T-helper 1 cell treated with Interleukin-12 subunit alpha and Interleukin-12 subunit beta and Interleukin-4 antibody, amounts not matched to agents 30 μg/mL and 1 μg/mL, for 36 hours (primary cell): ENCODE data around the gene KCNK5.

Source experiments
- H3K27ac Mint-ChIP-seq: one replicate; pipeline ENCODE4 v1.8.0; 2021; ENCODE audit warnings: mild to moderate bottlenecking, mixed read lengths
- H3K27me3 Mint-ChIP-seq: one replicate; pipeline ENCODE4 v1.8.0; 2021; ENCODE audit warnings: low read depth, mixed read lengths
- H3K36me3 Mint-ChIP-seq: one replicate; pipeline ENCODE4 v1.8.0; 2021; ENCODE audit warnings: low read depth, mixed read lengths
- H3K4me1 Mint-ChIP-seq: one replicate; pipeline ENCODE4 v1.8.0; 2021; ENCODE audit warnings: low read depth, mixed read lengths
- H3K4me3 Mint-ChIP-seq: one replicate; pipeline ENCODE4 v1.8.0; 2021; ENCODE audit warnings: mild to moderate bottlenecking, moderate library complexity, mixed read lengths
- H3K9me3 Mint-ChIP-seq: one replicate; pipeline ENCODE4 v1.8.0; 2021; ENCODE audit warnings: mixed read lengths

Gene KCNK5

DNA sequence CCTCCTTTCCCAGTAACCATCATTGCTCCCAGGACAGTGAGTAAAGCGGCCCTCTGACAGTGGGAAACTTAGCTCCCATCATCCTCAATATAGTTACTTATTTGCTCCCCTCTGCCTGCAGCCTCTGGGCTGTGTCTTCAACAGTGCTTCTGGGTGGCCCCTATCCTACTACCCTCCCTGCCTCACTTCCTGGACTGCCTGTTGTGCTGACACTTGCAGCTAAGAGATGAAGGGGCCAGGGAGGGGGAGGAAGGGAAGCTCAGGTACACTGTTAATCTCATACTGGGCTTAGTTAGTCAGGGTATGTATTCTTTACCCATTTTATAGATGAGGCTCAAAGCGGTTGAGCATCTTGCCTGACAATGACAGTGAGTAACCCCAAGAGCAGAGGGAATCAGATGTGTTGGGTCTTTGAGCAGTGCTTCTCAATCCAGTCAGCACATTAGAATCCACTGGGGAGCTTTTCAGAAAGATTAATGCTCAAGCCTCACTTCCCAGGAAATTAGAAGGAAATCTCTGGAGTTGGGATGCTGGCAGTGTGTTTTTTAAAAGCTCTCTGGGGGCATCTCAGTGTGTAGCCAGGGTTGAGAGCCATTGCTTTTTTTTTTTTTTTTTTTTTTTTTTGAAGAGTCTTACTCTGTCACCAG is 27.1 kb upstream of the KCNK5 start:
- H3K4me3 Mint-ChIP-seq, result no peak overlapping the region
- H3K36me3 Mint-ChIP-seq, result no peaks in the 10 kb centered on the region
- no peaks in the 10 kb centered on the region for H3K9me3 Mint-ChIP-seq
- peaks cover 30% of the 10 kb centered on the region for H3K27me3 Mint-ChIP-seq
- H3K27ac Mint-ChIP-seq, result no peak overlapping the region
- H3K4me1 Mint-ChIP-seq, result no peaks in the 10 kb centered on the region

DNA sequence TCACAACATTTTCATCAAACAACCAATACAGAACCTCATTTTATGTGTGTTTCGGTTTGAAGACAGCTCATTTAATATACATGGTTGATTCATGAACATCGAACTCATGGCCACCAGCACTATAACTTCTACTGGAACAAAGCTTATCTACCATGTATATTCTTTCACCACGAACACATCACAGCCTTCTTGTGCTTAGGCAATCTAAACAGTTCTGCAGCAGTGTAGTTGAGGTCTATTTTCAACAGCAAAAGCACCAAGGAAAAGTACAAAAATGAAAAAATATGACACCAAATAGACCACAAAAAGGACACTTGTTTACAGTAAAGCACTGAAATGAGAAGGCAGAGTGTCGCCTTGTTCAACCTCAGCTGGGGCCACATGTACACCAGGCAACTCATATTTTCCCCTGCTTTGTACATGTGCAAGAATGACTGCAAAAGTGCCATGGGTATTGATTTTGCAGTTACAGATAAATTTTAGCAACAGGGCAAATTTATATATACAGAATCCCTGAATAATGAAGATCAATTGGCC is 25.8 kb upstream of the KCNK5 start:
- Mint-ChIP-seq H3K36me3 (no peaks in the 10 kb centered on the region), H3K9me3 (no peaks in the 10 kb centered on the region), H3K27me3 (peaks cover 35% of the 10 kb centered on the region), H3K4me3 (no peak overlapping the region), H3K4me1 (no peaks in the 10 kb centered on the region), H3K27ac (no peak overlapping the region)

- peaks cover 30% of the 10 kb centered on the region for H3K27me3 Mint-ChIP-seq
- peaks cover 6% of the 10 kb centered on the region for H3K4me1 Mint-ChIP-seq
- H3K36me3 Mint-ChIP-seq, result no peaks in the 10 kb centered on the region
- no peaks in the 10 kb centered on the region for H3K9me3 Mint-ChIP-seq
- no peak overlapping the region for H3K27ac Mint-ChIP-seq
- H3K4me3 Mint-ChIP-seq, result no peak overlapping the region
Measured at GRCh38 chr6:39251406-39251805, 22.1 kb upstream of the KCNK5 start.

DNA sequence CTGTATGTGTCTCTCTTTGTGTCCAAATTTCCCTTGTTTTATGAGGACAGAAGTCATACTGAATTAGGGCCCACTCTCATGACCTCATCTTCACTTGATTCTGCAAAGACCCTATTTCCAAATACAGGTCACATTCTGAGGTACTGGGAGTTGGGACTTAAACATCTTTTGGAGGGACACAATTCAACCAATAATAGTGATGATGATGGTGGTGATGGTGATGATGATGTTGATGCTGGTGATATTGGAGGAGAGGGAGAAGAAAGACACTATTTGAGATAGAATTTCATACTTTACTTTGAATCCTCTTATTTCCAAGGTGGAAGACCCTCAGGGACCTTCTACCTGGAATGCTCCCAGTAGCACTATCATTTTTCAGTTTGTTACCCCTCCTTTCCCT is 21.2 kb upstream of the KCNK5 start:
- Mint-ChIP-seq H3K36me3 (no peaks in the 10 kb centered on the region), H3K4me1 (peaks cover 6% of the 10 kb centered on the region), H3K9me3 (no peaks in the 10 kb centered on the region), H3K27ac (no peak overlapping the region), H3K27me3 (peaks cover 30% of the 10 kb centered on the region), H3K4me3 (no peak overlapping the region)

DNA sequence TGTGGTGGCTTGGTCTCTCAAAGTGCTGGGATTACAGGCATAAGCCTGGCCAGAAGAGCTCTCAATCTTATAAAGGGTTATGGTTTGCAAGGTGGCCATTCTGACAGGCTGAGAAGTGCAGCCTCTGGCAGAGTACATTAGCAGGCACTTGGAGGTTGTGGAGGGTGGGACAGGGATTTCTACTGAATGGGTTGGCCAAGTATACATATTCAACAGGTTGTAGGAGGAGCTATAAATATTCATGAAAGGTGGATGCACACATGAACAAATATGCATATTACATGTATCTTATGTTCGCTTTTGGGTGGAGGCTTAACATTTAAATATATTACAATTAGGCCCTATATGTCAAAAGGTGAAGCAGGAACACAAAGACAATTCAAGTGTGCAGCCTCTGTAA is 20.0 kb upstream of the KCNK5 start:
- H3K27me3 Mint-ChIP-seq, result peaks cover 27% of the 10 kb centered on the region

GRCh38 chr6:39247667-39248194 is 18.5 kb upstream of the KCNK5 start:
- peaks cover 20% of the 10 kb centered on the region for H3K27me3 Mint-ChIP-seq
- H3K36me3 Mint-ChIP-seq, result no peaks in the 10 kb centered on the region
- peaks cover 6% of the 10 kb centered on the region for H3K4me1 Mint-ChIP-seq
- H3K27ac Mint-ChIP-seq, result no peak overlapping the region
- H3K9me3 Mint-ChIP-seq, result no peaks in the 10 kb centered on the region
- H3K4me3 Mint-ChIP-seq, result no peak overlapping the region

More for the DNA sequence above, 20.0 kb upstream of the KCNK5 start:
- H3K36me3 Mint-ChIP-seq, result no peaks in the 10 kb centered on the region
- H3K4me3 Mint-ChIP-seq, result no peak overlapping the region
- no peaks in the 10 kb centered on the region for H3K9me3 Mint-ChIP-seq
- no peak overlapping the region for H3K27ac Mint-ChIP-seq
- peaks cover 6% of the 10 kb centered on the region for H3K4me1 Mint-ChIP-seq

GRCh38 chr6:39243809-39244208 is 14.5 kb upstream of the KCNK5 start:
- no peaks in the 10 kb centered on the region for H3K9me3 Mint-ChIP-seq
- peaks cover 6% of the 10 kb centered on the region for H3K4me1 Mint-ChIP-seq
- H3K36me3 Mint-ChIP-seq, result no peaks in the 10 kb centered on the region
- H3K27ac Mint-ChIP-seq, result no peak overlapping the region
- no peak overlapping the region for H3K4me3 Mint-ChIP-seq
- no peaks in the 10 kb centered on the region for H3K27me3 Mint-ChIP-seq

- Mint-ChIP-seq H3K36me3 (no peaks in the 10 kb centered on the region), H3K4me3 (no peak overlapping the region), H3K9me3 (no peaks in the 10 kb centered on the region), H3K27me3 (peaks cover 7% of the 10 kb centered on the region), H3K27ac (no peak overlapping the region), H3K4me1 (no peaks in the 10 kb centered on the region)
Measured at GRCh38 chr6:39240155-39240757, 11.0 kb upstream of the KCNK5 start.

GRCh38 chr6:39239527-39240154 is 10.4 kb upstream of the KCNK5 start:
- no peaks in the 10 kb centered on the region for H3K4me1 Mint-ChIP-seq
- no peaks in the 10 kb centered on the region for H3K36me3 Mint-ChIP-seq

DNA sequence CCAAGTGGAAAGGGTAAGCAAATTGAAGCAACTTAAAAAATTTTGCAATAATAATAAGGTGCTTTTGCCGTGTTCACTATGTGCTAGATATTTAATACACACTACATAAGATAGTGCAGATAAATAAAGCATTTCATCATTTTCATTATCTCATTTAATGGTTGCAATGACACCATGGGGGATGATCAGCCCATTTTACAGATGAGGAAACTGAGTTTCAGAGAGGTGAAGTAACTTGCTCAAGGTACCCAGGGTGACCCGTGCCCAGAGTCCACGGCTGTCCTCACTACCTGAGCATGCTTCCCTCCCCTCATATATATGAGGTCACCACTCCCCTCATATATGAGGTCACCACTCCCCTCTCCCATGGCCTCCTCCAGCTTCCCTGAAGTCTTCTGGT is 7.5 kb upstream of the KCNK5 start:
- Mint-ChIP-seq H3K9me3 (no peaks in the 10 kb centered on the region), H3K27ac (no peak overlapping the region), H3K27me3 (peaks cover 7% of the 10 kb centered on the region), H3K4me1 (no peaks in the 10 kb centered on the region), H3K36me3 (no peaks in the 10 kb centered on the region), H3K4me3 (no peak overlapping the region)

More at GRCh38 chr6:39239527-39240154, 10.4 kb upstream of the KCNK5 start:
- no peak overlapping the region for H3K27ac Mint-ChIP-seq
- no peak overlapping the region for H3K4me3 Mint-ChIP-seq
- no peaks in the 10 kb centered on the region for H3K9me3 Mint-ChIP-seq
- peaks cover 7% of the 10 kb centered on the region for H3K27me3 Mint-ChIP-seq

- H3K27me3 Mint-ChIP-seq, result peaks cover 7% of the 10 kb centered on the region
- no peak overlapping the region for H3K4me3 Mint-ChIP-seq
- peaks cover 11% of the 10 kb centered on the region for H3K4me1 Mint-ChIP-seq
- no peaks in the 10 kb centered on the region for H3K36me3 Mint-ChIP-seq
- no peaks in the 10 kb centered on the region for H3K9me3 Mint-ChIP-seq
- H3K27ac Mint-ChIP-seq, result no peak overlapping the region
Measured at GRCh38 chr6:39233333-39233732, 4.1 kb upstream of the KCNK5 start.

- Mint-ChIP-seq H3K4me3 (no peak overlapping the region), H3K36me3 (no peaks in the 10 kb centered on the region), H3K27me3 (peaks cover 3% of the 10 kb centered on the region), H3K27ac (no peak overlapping the region), H3K9me3 (no peaks in the 10 kb centered on the region), H3K4me1 (peaks cover 23% of the 10 kb centered on the region)
Measured at GRCh38 chr6:39231521-39232243, 2.4 kb upstream of the KCNK5 start.

DNA sequence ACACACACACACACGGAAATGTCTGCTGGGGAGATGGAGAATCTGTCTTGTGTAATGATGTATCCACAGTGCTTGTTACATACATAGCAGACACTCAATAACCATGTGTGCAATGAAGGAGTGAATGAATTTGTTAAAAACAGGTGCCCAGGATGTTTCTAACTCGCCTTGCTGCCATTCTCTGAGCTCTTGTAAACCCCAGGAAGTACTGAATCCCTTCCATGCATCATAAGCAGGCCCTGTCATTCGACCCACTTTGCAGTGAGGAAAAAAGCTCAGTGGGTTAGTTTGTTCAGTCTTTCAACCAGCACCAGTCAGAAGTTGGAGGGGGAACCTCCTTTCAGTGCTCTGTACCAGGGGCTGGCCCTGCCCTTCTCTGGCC is 1.4 kb upstream of the KCNK5 start:
- Mint-ChIP-seq H3K4me1 (peaks cover 32% of the 10 kb centered on the region), H3K27me3 (no peaks in the 10 kb centered on the region), H3K27ac (no peak overlapping the region), H3K9me3 (no peaks in the 10 kb centered on the region), H3K4me3 (peak overlapping the region; percentile 14), H3K36me3 (peaks cover 7% of the 10 kb centered on the region)

- Mint-ChIP-seq H3K36me3 (peaks cover 16% of the 10 kb centered on the region), H3K27ac (peak overlapping the region; percentile 77), H3K27me3 (no peaks in the 10 kb centered on the region), H3K4me1 (peaks cover 52% of the 10 kb centered on the region), H3K9me3 (no peaks in the 10 kb centered on the region), H3K4me3 (peak overlapping the region; percentile 73)
Measured at GRCh38 chr6:39228111-39228971, 934 bp downstream of the KCNK5 start.
